HG02610 (cell line): ENCODE measurements around the gene ADAD2.

ENCODE experiments used
- ATAC-seq: cut with Tn5 transposase; IDR thresholded peaks from one replicate; pipeline ENCODE4 v1.9.1; 2021; ENCODE audit warnings: mild to moderate bottlenecking, moderate library complexity; ENCODE audit not compliant: unreplicated experiment

The ADAD2 gene

GRCh38 chr16:84244728-84245127, 53.8 kb downstream of the ADAD2 start:
- ATAC-seq: no peak

DNA sequence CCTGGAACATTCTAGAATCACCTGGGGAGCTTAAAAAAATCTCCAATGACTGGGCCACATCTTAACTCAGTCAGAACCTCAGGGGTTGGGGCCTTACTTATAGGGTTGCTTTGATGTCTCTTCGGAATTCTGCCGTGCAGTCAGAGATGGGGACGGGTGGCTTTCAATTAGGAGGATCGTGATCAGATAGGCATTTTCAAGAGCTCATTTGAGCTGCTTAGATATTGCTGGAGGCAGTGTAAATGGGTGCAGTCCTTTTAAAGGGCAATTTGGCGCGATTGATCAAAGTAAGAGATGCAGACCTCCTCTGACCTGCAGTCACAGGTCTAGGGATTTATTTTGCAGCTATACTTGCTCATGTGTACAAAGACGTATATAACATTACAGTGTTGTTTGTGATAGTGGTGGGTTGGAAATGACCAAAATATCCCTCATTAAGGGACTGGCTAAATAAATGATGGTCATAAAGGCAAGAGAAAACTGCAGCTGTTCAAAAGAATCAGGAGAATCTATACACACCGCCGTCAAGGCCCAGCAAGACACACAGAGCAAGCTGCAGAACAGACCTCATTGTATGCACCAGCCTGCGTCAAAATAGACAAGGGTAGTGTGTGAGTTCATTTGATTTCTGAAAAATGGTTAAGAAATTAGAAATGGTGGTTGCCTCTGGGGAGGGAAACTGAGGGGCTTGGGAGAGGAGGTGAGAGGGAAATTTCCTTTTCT, 55.2 kb downstream of the ADAD2 start:
- no peak for ATAC-seq

- no peak for ATAC-seq
These were observed 55.7 kb downstream of the ADAD2 start for GRCh38 chr16:84246679-84247077.
